Measurements from ENCODE around the gene LMOD1.

- TF ChIP-seq CTCF (IDR thresholded peaks at IDR 0.05) (no peak), POLR2A (IDR thresholded peaks at IDR 0.05) (no peak)
These were observed 24.2 kb upstream of the LMOD1 start for GRCh38 chr1:201970334-201971159.
